ENCODE measurements around the gene RBFOX2.
A peak's percentile ranks its signal among the peaks of the same experiment; 100 is the strongest.
"Not testable (repeated sequence)": the region's sequence is repeated elsewhere in the genome, so short reads cannot be mapped to it uniquely, and the experiment has no call there.

The RBFOX2 gene

GRCh38 chr22:35752863-35753189 lies 275.8 kb downstream of the RBFOX2 start:
- DNase-seq: no peak

DNA sequence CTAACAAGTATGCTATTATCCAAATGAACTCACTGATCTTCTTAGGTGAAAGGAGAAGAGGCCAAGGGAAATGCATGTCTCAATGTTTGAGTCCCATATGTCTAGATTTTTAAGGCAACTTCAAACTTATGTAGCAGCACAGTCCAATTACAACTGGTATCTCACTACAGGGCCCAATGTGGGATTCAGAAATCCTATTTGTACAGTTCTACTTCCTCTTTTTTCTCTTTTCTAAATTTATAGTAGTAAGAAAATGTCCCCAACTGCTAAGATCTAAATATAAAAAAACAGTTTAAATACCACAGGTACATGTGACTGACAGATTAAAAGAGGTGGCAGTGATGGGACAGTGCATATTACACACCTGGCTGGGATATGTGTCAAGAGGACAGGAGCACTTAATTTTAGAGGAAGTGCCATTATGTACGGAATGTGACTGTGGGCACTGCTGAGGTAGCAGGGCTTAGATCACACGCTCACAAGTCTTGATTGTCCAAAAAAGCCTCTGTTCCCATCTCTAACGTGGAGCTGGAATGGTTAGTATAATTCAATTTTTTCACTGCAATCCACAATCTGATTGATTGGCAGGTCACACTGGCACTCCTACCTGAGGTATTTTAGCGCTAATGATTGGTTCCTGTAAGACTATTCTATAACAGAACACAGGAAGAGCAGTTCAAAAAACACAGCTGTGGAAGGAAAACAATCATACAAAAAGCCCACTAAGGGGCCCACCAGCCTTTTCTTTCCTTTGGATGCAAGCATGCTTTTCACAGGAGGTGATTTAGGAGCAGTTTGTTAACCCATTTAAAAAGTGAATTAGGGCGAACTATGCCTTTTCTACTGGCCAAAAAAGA lies 276.4 kb downstream of the RBFOX2 start:
- no peak for DNase-seq

DNA sequence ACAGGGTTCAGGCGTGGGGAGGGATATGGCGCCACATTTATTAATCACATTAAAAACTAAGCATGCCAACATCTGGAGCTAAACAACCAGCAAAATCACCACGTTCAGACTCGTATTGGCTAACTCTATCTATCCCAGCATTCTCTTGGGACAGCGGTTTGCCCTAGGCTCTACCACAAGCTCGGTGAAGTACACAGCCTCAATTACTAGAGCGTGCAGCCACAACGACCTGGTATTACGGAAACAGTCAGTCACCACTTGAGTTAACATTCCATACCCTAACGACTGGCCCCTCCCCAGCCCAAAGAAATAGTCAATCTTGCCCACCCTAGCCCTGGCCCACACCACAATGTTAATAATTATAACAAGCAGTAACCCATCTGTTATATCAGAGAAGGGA lies 278.8 kb downstream of the RBFOX2 start:
- DNase-seq: no peak

DNA sequence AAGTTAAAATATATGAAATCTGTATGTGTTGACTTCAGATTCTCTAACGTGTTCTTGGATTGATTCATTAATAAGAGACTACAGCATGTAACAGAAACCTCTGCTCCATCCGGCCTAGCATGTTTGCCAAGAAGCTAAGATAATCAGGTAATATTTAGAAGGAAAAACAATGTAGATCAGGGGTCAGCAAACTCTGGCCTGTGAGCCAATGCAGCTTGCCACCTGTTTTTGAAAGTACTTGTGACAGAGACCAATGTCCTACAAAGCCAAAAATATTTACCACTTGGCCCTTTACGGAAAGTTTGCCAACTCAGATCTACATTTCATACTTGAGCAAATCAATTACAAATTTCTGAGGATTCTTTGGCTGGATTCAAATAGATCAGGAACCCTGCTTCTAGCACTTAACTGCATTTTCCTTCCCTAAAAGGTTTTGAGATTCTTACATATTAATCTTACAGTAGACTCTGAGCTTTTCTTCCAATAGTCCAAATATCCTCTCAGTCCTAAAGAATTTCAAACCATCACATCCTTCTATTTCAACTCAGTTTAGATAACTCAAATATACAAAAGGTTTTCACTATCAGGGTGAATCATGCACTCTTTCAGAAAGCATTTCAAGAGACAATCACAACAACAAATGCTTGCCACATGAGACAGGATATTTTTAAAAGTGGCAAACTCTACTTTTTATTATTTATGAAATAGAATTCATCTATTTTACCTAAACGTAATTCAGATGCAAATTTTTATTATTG lies 281.5 kb downstream of the RBFOX2 start:
- no peak for DNase-seq

- DNase-seq: no peak
Observed at GRCh38 chr22:35746248-35746647, 282.4 kb downstream of the RBFOX2 start.

DNA sequence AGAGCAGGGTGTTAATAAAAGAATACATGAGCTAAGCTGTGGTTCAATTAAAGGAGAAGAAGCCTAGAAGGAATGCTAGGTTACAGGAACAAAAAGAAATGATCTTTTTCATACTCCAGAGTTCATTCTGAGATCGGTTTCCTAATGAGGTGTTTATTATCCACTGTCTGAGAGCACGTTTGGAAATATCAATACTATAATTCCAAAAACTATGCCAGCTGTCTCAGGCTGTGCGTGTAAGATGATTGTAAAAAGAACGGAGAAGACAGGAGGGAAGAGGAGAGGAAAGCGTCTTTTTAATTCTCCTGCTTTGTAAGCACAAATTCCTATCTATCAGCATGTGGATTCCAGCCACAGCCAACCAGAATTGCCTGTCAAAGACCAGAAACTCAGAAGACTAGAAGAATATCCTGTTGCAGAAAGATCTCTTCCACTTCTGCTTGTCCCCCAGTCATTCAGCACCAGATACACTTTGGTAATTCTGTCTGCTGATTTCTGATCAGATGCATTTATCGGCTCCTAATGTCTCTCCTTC lies 285.2 kb downstream of the RBFOX2 start:
- DNase-seq: no peak

GRCh38 chr22:35742342-35743100 lies 286.1 kb downstream of the RBFOX2 start:
- no peak for DNase-seq

GRCh38 chr22:35740616-35741015 lies 288.0 kb downstream of the RBFOX2 start:
- DNase-seq: no peak

GRCh38 chr22:35739931-35740380 lies 288.7 kb downstream of the RBFOX2 start:
- no peak for DNase-seq

DNA sequence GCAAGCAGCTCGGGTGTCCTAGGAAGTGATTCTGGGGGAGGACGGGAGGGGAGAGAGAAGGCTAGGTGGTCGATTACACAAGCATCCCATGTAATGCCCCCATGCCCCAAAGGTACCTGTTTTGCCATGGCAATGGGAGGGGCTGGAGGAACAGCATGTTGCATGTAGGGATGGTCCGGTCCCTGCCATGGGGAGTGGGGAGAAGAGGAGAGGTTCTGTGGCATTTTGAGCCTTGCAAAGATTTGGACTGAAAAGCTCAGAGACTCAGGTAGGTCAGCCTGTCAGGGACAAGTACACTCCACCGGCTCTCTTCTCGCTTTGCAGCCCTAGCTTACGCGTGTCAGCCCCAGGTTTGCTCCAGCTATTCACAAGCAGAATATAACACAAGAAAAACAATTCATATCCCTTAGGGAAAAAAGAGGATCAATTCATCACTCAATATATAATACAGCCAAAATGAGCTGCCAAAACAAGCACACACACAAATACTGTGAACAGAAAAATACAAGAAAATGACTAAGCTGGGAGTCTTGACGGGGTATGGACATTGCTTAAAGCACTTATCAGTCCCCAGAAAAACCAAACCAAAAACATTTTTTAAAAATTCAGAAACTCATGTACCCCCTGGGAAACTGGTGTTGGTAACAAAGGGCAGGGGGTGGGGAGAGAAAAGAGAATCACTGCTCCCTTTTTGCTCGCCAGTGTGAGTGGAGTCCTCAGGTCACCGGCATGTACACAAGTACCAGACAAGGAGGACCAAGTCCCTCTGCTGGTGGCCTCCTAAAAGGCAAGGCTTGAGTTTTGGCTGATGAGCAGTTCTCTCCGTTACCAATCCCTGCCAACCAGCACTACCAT lies 289.3 kb downstream of the RBFOX2 start:
- no peak for DNase-seq

DNA sequence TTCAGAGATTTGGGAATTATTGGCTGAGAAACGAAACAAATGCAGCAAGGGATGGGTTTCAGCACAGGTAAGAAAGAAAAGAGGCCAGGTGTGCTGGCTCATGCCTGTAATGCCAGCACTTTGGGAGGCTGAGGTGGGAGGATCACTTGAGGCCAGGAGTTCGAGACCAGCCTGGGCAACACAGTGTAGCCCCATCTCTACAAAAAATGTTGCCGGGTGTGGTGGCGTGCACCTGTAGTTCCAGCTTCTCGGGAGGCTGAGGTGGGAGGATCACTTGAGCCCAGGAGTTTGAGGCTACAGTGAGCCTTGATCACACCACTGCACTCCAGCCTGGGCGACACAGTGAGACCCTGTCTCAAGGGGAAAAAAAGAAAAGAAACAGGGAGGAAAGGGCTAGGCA lies 290.7 kb downstream of the RBFOX2 start:
- DNase-seq: not testable (repeated sequence)

DNA sequence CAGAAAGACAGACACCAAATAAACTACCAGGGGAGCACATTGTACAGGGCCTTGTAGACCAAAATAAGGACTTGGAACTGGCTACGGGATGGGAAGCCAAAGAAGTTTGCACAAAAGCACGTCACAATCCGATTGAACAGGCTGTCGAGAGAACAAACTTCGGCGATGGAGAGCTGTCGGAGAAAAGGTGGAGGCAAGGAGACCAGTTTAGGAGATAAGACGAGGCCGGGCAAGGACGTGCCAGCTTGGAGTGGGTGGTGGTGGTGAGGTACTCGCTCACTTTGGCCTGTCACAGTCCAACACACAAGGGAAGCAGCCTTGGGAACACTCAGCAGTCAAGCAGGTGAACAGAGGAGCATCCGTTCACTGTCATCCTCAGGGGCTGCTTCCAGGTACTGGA lies 291.9 kb downstream of the RBFOX2 start:
- DNase-seq: no peak

DNA sequence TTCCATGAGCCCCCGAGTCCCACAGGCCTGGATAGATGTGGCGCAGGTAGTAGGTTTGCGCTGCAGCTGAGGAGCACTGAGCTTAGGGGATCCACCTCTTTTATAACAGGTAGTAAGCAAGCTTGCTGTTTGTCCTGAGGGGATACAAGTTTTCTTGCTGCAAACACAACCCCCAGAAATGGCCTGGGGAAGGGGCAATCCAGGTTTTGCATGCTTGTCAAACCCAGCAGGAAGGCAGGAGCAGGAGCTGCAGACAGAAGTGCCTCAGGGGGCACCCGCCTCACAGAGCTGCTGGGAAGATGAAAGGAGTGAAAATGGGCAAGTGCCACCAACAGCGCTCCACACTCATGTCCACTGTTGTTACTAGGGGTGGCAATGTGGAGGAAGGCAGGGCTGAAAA lies 292.5 kb downstream of the RBFOX2 start:
- no peak for DNase-seq

DNA sequence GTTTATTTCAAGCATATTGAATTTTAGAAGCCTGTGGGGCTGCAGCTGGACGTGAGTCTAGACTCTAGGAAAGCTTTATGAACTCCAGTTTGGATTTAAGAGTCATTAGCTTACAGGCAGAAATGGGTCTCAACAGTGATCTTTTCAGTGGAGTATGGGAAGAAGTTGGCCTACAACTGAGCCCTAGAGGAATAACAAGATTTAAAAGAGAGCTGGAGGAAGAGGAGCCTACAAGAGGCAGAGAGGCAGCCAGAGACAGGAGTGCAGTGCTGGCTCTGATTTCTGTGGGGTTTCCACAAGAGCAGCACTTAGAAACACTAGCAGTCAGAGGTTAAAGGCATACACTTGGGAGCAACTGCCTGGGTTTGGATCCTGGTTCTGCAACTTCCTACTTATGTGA lies 293.1 kb downstream of the RBFOX2 start:
- DNase-seq: no peak

DNA sequence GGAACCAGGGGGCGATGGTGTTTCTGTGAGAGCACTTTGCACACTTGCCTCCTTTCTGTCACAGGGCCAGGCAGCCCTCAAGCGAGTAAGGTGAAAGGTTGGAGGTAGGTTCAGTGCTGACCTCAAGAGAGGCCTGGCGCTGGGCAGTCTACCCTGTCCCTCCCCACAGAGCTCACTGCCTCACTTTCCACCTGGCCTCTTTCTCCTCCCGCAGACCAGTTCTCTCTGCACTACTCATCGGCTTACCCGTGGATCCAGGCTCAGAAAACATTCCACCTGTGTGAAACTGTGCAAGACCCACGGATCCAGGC lies 294.2 kb downstream of the RBFOX2 start:
- DNase-seq: no peak

DNA sequence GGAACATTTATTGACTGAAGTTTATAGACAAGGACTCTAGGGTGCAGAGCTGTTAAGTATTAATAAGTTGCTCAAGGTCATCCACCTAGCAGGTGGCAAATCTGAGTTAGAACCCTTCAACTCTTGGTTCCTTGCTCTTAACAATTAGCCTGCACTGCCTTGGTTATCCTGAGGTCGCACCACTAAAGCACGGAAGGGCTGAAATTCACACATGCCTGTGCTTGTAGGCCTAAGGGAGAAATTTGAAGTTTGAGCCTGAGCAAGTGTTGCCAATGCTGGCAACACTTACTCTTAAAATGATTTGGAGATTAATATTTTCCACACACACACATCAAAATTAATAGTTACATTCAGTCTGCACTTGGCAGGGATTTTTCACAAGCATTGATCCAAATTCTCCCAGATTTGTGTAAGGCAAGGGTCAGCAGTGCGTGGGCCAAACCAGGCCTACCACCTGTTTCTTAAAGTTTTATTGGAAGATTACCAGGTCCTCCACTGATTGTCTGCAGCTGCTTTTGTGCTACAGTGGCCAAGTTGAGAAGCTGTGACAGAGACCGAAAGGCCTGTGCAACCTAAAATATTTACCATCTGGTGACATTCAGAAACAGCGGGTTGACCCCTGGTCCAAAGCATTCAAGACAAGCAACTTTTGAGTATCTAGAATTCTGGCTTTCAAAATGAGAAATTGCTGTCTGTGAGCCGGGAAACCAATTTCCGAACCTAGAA lies 294.7 kb downstream of the RBFOX2 start:
- no peak for DNase-seq

- DNase-seq: no peak
Observed at GRCh38 chr22:35733036-35733435, 295.6 kb downstream of the RBFOX2 start.

GRCh38 chr22:35732116-35732515 lies 296.5 kb downstream of the RBFOX2 start:
- no peak for DNase-seq

DNA sequence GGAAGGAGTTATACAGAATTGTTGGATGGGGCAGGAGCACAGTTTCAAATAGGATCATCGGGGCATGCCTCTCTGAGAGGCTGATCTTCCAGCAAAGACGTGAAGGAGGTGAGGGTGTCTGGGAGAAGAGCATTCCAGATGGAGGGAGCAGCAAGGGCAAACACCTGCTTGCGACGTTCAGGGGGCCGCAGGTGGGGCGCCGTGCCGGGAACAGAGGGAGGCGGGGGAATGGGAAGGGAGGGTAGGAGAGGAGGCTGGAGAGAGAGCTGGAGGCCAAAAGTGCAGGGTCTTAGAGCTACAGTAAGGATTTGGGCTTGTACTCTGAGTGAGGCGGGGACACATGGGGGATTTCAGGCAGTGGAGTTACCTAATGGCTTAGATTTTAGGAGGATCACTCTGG lies 297.3 kb downstream of the RBFOX2 start:
- DNase-seq: no peak

- DNase-seq: no peak
Observed at GRCh38 chr22:35729309-35729698, 299.3 kb downstream of the RBFOX2 start.

DNA sequence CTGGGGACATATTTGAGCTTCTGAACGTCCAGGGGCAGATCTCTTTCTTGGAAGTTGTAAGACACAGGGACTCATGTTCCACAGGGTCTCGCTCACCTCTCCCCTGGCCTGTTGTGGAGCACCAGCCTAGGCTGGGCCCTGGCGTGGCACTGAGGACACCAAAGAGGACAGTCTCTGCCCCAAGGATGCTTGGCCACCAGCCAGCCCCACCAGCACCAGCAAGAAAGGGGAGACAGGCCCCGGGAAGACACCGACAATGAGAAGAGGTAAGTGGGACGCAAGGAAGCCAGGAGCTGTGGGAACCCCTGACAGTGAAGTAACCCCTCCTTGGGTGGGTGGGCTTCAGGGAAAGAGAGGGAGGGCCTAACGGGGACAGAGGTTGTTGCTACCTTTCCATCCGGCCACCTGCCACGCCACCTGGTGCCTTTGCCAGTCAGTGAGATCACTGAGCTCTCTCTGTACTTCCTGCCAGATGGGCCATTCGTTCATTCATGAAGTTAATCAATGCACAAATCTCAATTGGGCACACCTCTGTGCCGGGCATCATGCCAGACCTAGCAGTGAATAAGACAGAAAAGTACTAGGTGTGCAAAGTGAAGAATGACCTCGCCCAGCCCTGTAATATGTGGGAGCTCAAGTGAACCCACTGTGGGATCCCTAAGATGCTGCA lies 299.9 kb downstream of the RBFOX2 start:
- peak; percentile 22 for DNase-seq

All from NCI-H1092 treated with DMSO at 0.1 percent for 48 hours (cell line).